K562 (cell line): ENCODE results near the gene SMCO3. TPM values are rescaled to one million over a fixed set of nuclear protein-coding genes. Genes with fewer than 3 reads are reported as not detected.

Experiments used
- DACH1 ChIP-seq: fragments of 450-650 bp; IDR thresholded peaks from 2 replicates; pipeline ENCODE4 v1.6.1; 2018; ENCODE audit not compliant: partially characterized antibody
- NONO ChIP-seq, 2 experiments: fragments of 200-400 bp in 1 of 2; fragments of 450-650 bp in 1 of 2; formaldehyde crosslinking in 1 of 2; IDR thresholded peaks; 2 replicates each; pipeline ENCODE4 v1.6.1; 2017; ENCODE audit warnings: low read depth in 2 of 2, mild to moderate bottlenecking in 2 of 2, moderate library complexity in 2 of 2, low read length in 1 of 2
- SNIP1 ChIP-seq: fragments of 450-650 bp; IDR thresholded peaks from 2 replicates; pipeline ENCODE4 v1.7.1; 2017; ENCODE audit warnings: low read depth, mild to moderate bottlenecking
- ZNF354B ChIP-seq: fragments of 250-450 bp; sonication (Bioruptor Pico); IDR thresholded peaks from 2 replicates; pipeline ENCODE4 v1.4.0; 2020
- polyA plus RNA-seq, 8 experiments: library from polyadenylated mRNA; depleted of rRNA in 4 of 8; stranded (reverse) in 5 of 8; unstranded in 3 of 8; fragments of >200 nt; fragmentation: Nextera tagmentation in 2 of 8; fragmentation: Illumina TruSeq in 1 of 8; extraction: Ambion mirVana in 2 of 8; extraction: Trizol in 1 of 8; gene quantifications; 2 replicates each; pipeline versions ENCODE4 v1.2.1 to v1.2.3, GENCODE V29; 2011 to 2014; ENCODE audit warnings: inconsistent platforms in 1 of 8, missing spikeins in 1 of 8
- total RNA-seq, 7 experiments: library from RNA; depleted of rRNA in 6 of 7; stranded (reverse); fragments of >200 nt in 6 of 7; fragmentation: Illumina TruSeq in 2 of 7; extraction: Trizol in 2 of 7; gene quantifications; 2 replicates each; pipeline versions ENCODE4 v1.2.1 to v1.2.3, GENCODE V29; 2011 to 2021; ENCODE audit warnings: low replicate concordance in 1 of 7
- TF ChIP-seq, protein P1 (sequence below): sonication (generic); formaldehyde crosslinking; IDR thresholded peaks from 2 replicates; pipeline ENCODE4 v1.8.0; 2023; ENCODE audit warnings: mild to moderate bottlenecking, missing genetic modification reagents
- TF ChIP-seq, protein P2 (sequence below): sonication (generic); formaldehyde crosslinking; IDR thresholded peaks from 2 replicates; pipeline ENCODE4 v1.8.1; 2023; ENCODE audit warnings: mild to moderate bottlenecking, missing genetic modification reagents, moderate library complexity
- TF ChIP-seq, protein P3 (sequence below): IDR thresholded peaks from 3 replicates; pipeline ENCODE4 v1.6.1; 2011; ENCODE audit warnings: borderline replicate concordance, mild to moderate bottlenecking, moderate library complexity; ENCODE audit not compliant: insufficient read length; ENCODE audit errors: extremely low read depth
- TF ChIP-seq, protein P4 (sequence below), 2 experiments: fragments of 450-650 bp in 1 of 2; sonication (generic) in 1 of 2; formaldehyde crosslinking in 1 of 2; IDR thresholded peaks in 1 of 2; conservative IDR thresholded peaks in 1 of 2; 2 replicates each; pipeline versions ENCODE4 v1.6.1 to v1.8.1; 2016 to 2023; ENCODE audit warnings: mild to moderate bottlenecking in 2 of 2, moderate library complexity in 2 of 2, inconsistent platforms in 1 of 2, missing genetic modification reagents in 1 of 2
- TF ChIP-seq, protein P5 (sequence below): fragments of 200-600 bp; sonication (generic); IDR thresholded peaks from one replicate; pipeline ENCODE4 v1.6.1; 2012; ENCODE audit warnings: mild to moderate bottlenecking, low read depth, low read length, inconsistent platforms

The SMCO3 gene
- total and polyA plus RNA-seq, 9 of the 15 experiments (the other 6 are each of a cell fraction or from before 2014, with no cell fraction given) = 0.10 to 0.14 TPM; not detected in 7

DNA sequence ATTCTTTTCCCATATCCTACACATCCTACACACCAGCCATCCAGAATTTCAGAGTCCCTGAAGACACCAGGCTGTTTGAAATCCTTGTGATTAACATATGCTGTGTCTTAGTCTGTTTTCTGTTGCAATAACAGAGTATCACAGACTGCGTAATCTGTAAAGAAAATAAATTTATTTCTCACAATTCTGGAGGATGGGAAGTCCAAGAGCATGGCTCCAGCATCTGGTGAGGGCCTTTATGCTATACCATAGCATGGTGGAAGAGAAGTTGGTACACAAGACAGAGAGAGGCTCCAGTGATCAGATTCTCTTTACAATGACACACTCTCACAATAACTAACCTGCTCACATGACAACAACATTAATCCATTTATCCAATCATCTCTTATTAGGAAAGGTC, 25.3 kb upstream of the SMCO3 start (continued):
- no peak for TF ChIP-seq SNIP1
- no peak for TF ChIP-seq NONO (IDR thresholded peaks at IDR 0.05; ENCODE audit: low read depth in 2 of 2, low read length in 1 of 2)
- TF ChIP-seq, protein P1, sequence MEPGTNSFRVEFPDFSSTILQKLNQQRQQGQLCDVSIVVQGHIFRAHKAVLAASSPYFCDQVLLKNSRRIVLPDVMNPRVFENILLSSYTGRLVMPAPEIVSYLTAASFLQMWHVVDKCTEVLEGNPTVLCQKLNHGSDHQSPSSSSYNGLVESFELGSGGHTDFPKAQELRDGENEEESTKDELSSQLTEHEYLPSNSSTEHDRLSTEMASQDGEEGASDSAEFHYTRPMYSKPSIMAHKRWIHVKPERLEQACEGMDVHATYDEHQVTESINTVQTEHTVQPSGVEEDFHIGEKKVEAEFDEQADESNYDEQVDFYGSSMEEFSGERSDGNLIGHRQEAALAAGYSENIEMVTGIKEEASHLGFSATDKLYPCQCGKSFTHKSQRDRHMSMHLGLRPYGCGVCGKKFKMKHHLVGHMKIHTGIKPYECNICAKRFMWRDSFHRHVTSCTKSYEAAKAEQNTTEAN = no peak
- TF ChIP-seq DACH1 = no peak
- TF ChIP-seq, protein P2, sequence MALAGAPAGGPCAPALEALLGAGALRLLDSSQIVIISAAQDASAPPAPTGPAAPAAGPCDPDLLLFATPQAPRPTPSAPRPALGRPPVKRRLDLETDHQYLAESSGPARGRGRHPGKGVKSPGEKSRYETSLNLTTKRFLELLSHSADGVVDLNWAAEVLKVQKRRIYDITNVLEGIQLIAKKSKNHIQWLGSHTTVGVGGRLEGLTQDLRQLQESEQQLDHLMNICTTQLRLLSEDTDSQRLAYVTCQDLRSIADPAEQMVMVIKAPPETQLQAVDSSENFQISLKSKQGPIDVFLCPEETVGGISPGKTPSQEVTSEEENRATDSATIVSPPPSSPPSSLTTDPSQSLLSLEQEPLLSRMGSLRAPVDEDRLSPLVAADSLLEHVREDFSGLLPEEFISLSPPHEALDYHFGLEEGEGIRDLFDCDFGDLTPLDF = no peak
- TF ChIP-seq, protein P3, sequence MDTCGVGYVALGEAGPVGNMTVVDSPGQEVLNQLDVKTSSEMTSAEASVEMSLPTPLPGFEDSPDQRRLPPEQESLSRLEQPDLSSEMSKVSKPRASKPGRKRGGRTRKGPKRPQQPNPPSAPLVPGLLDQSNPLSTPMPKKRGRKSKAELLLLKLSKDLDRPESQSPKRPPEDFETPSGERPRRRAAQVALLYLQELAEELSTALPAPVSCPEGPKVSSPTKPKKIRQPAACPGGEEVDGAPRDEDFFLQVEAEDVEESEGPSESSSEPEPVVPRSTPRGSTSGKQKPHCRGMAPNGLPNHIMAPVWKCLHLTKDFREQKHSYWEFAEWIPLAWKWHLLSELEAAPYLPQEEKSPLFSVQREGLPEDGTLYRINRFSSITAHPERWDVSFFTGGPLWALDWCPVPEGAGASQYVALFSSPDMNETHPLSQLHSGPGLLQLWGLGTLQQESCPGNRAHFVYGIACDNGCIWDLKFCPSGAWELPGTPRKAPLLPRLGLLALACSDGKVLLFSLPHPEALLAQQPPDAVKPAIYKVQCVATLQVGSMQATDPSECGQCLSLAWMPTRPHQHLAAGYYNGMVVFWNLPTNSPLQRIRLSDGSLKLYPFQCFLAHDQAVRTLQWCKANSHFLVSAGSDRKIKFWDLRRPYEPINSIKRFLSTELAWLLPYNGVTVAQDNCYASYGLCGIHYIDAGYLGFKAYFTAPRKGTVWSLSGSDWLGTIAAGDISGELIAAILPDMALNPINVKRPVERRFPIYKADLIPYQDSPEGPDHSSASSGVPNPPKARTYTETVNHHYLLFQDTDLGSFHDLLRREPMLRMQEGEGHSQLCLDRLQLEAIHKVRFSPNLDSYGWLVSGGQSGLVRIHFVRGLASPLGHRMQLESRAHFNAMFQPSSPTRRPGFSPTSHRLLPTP = no peak
- TF ChIP-seq, protein P4, sequence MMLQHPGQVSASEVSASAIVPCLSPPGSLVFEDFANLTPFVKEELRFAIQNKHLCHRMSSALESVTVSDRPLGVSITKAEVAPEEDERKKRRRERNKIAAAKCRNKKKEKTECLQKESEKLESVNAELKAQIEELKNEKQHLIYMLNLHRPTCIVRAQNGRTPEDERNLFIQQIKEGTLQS (IDR thresholded peaks at IDR 0.05) = no peak
- TF ChIP-seq, protein P4 (CRISPR knock-in tag; conservative IDR thresholded peaks at IDR 0.05) = no peak
- TF ChIP-seq ZNF354B (CRISPR knock-in tag) = no peak
- TF ChIP-seq, protein P5, sequence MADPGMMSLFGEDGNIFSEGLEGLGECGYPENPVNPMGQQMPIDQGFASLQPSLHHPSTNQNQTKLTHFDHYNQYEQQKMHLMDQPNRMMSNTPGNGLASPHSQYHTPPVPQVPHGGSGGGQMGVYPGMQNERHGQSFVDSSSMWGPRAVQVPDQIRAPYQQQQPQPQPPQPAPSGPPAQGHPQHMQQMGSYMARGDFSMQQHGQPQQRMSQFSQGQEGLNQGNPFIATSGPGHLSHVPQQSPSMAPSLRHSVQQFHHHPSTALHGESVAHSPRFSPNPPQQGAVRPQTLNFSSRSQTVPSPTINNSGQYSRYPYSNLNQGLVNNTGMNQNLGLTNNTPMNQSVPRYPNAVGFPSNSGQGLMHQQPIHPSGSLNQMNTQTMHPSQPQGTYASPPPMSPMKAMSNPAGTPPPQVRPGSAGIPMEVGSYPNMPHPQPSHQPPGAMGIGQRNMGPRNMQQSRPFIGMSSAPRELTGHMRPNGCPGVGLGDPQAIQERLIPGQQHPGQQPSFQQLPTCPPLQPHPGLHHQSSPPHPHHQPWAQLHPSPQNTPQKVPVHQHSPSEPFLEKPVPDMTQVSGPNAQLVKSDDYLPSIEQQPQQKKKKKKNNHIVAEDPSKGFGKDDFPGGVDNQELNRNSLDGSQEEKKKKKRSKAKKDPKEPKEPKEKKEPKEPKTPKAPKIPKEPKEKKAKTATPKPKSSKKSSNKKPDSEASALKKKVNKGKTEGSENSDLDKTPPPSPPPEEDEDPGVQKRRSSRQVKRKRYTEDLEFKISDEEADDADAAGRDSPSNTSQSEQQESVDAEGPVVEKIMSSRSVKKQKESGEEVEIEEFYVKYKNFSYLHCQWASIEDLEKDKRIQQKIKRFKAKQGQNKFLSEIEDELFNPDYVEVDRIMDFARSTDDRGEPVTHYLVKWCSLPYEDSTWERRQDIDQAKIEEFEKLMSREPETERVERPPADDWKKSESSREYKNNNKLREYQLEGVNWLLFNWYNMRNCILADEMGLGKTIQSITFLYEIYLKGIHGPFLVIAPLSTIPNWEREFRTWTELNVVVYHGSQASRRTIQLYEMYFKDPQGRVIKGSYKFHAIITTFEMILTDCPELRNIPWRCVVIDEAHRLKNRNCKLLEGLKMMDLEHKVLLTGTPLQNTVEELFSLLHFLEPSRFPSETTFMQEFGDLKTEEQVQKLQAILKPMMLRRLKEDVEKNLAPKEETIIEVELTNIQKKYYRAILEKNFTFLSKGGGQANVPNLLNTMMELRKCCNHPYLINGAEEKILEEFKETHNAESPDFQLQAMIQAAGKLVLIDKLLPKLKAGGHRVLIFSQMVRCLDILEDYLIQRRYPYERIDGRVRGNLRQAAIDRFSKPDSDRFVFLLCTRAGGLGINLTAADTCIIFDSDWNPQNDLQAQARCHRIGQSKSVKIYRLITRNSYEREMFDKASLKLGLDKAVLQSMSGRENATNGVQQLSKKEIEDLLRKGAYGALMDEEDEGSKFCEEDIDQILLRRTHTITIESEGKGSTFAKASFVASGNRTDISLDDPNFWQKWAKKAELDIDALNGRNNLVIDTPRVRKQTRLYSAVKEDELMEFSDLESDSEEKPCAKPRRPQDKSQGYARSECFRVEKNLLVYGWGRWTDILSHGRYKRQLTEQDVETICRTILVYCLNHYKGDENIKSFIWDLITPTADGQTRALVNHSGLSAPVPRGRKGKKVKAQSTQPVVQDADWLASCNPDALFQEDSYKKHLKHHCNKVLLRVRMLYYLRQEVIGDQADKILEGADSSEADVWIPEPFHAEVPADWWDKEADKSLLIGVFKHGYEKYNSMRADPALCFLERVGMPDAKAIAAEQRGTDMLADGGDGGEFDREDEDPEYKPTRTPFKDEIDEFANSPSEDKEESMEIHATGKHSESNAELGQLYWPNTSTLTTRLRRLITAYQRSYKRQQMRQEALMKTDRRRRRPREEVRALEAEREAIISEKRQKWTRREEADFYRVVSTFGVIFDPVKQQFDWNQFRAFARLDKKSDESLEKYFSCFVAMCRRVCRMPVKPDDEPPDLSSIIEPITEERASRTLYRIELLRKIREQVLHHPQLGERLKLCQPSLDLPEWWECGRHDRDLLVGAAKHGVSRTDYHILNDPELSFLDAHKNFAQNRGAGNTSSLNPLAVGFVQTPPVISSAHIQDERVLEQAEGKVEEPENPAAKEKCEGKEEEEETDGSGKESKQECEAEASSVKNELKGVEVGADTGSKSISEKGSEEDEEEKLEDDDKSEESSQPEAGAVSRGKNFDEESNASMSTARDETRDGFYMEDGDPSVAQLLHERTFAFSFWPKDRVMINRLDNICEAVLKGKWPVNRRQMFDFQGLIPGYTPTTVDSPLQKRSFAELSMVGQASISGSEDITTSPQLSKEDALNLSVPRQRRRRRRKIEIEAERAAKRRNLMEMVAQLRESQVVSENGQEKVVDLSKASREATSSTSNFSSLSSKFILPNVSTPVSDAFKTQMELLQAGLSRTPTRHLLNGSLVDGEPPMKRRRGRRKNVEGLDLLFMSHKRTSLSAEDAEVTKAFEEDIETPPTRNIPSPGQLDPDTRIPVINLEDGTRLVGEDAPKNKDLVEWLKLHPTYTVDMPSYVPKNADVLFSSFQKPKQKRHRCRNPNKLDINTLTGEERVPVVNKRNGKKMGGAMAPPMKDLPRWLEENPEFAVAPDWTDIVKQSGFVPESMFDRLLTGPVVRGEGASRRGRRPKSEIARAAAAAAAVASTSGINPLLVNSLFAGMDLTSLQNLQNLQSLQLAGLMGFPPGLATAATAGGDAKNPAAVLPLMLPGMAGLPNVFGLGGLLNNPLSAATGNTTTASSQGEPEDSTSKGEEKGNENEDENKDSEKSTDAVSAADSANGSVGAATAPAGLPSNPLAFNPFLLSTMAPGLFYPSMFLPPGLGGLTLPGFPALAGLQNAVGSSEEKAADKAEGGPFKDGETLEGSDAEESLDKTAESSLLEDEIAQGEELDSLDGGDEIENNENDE = no peak
